HG03439 (cell line): ENCODE measurements around the gene ZNG1A.
"Not testable (repeated sequence)": the region's sequence is repeated elsewhere in the genome, so short reads cannot be mapped to it uniquely, and the experiment has no call there.

Experiments used
- ATAC-seq: cut with Tn5 transposase; IDR thresholded peaks from one replicate; pipeline ENCODE4 v1.9.1; 2021; ENCODE audit warnings: mild to moderate bottlenecking, moderate library complexity; ENCODE audit not compliant: unreplicated experiment

The ZNG1A gene

GRCh38 chr9:178970-179383, at the start of gene ZNG1A:
Gene ZNG1A (minus strand): TSS chr9:179056. CDS start chr9:178969, 87 bp downstream.
- not testable (repeated sequence) for ATAC-seq

- no peak for ATAC-seq
These were observed 49.0 kb upstream of the ZNG1A start for GRCh38 chr9:227860-228259.

- no peak for ATAC-seq
These were observed 46.0 kb upstream of the ZNG1A start for GRCh38 chr9:224582-225520.

GRCh38 chr9:224026-224425, 45.2 kb upstream of the ZNG1A start:
- ATAC-seq, result no peak

GRCh38 chr9:223152-223551, 44.3 kb upstream of the ZNG1A start:
- ATAC-seq, result no peak

- ATAC-seq, result no peak
These were observed 43.3 kb upstream of the ZNG1A start for GRCh38 chr9:221989-222776.

GRCh38 chr9:219670-220365, 41.0 kb upstream of the ZNG1A start:
- ATAC-seq, result no peak

GRCh38 chr9:219036-219435, 40.2 kb upstream of the ZNG1A start:
- not testable (repeated sequence) for ATAC-seq

GRCh38 chr9:217950-218349, 39.1 kb upstream of the ZNG1A start:
- ATAC-seq, result no peak

GRCh38 chr9:216866-217265, 38.0 kb upstream of the ZNG1A start:
- no peak for ATAC-seq

- no peak for ATAC-seq
These were observed 36.8 kb upstream of the ZNG1A start for GRCh38 chr9:215631-216155.

GRCh38 chr9:214648-215493, 36.0 kb upstream of the ZNG1A start, which contains the start of gene DOCK8:
Gene DOCK8 (plus strand): TSS chr9:214865. CDS start chr9:214977, 112 bp downstream.
- peak; percentile 88 for ATAC-seq

GRCh38 chr9:214351-214647, 35.4 kb upstream of the ZNG1A start:
- no peak for ATAC-seq

GRCh38 chr9:213901-214300, 35.0 kb upstream of the ZNG1A start:
- not testable (repeated sequence) for ATAC-seq

GRCh38 chr9:212297-212696, 33.4 kb upstream of the ZNG1A start:
- ATAC-seq, result no peak

GRCh38 chr9:211557-211956, 32.7 kb upstream of the ZNG1A start:
- ATAC-seq, result no peak

GRCh38 chr9:211036-211435, 32.2 kb upstream of the ZNG1A start:
- ATAC-seq, result no peak

GRCh38 chr9:209143-209758, 30.4 kb upstream of the ZNG1A start:
- no peak for ATAC-seq

- ATAC-seq, result no peak
These were observed 27.6 kb upstream of the ZNG1A start for GRCh38 chr9:206481-206880.

- not testable (repeated sequence) for ATAC-seq
These were observed 20.7 kb upstream of the ZNG1A start for GRCh38 chr9:199601-200000.
